Stimulated activated CD8-positive, alpha-beta memory T cell treated with anti-CD3 and anti-CD28 coated beads, Interleukin-2, amount 100 ng/mL, for 48 hours (primary cell): ENCODE data around the gene PDCD1.

Experiments
- DNase-seq, 2 donors: peaks; one replicate each; pipeline ENCODE4 v3.0.0-alpha.2; 2020; ENCODE audit warnings: low read depth in 2 of 2

PDCD1 gene

GRCh38 chr2:241895712-241896641 lies 37.3 kb upstream of the PDCD1 start:
- DNase-seq: no peak

- DNase-seq: no peak
Observed at GRCh38 chr2:241895427-241895711, 36.7 kb upstream of the PDCD1 start.

GRCh38 chr2:241894681-241895426 lies 36.2 kb upstream of the PDCD1 start:
- DNase-seq: no peak

GRCh38 chr2:241894056-241894641 lies 35.5 kb upstream of the PDCD1 start:
- DNase-seq: no peak

- DNase-seq: no peak
Observed at GRCh38 chr2:241893265-241893664, 34.6 kb upstream of the PDCD1 start.

GRCh38 chr2:241892299-241893137 lies 33.8 kb upstream of the PDCD1 start:
- DNase-seq: no peak

- no peak for DNase-seq
Observed at GRCh38 chr2:241891988-241892298, 33.2 kb upstream of the PDCD1 start.

GRCh38 chr2:241891315-241891987 lies 32.8 kb upstream of the PDCD1 start:
- no peak for DNase-seq

- no peak for DNase-seq
Observed at GRCh38 chr2:241890524-241891235, 32.0 kb upstream of the PDCD1 start.

GRCh38 chr2:241888641-241889040 lies 29.9 kb upstream of the PDCD1 start:
- DNase-seq: no peak

- no peak for DNase-seq
Observed at GRCh38 chr2:241887806-241888522, 29.3 kb upstream of the PDCD1 start.

GRCh38 chr2:241886840-241887447 lies 28.2 kb upstream of the PDCD1 start:
- DNase-seq: no peak

GRCh38 chr2:241885946-241886643 lies 27.4 kb upstream of the PDCD1 start:
- no peak for DNase-seq

GRCh38 chr2:241885291-241885945 lies 26.7 kb upstream of the PDCD1 start:
- no peak for DNase-seq

GRCh38 chr2:241884951-241885290 lies 26.2 kb upstream of the PDCD1 start:
- no peak for DNase-seq

- DNase-seq: peak; percentile 62 to 70
Observed at GRCh38 chr2:241882091-241882625, 23.5 kb upstream of the PDCD1 start.

- no peak for DNase-seq
Observed at GRCh38 chr2:241880311-241881073, 21.8 kb upstream of the PDCD1 start.

- DNase-seq: no peak
Observed at GRCh38 chr2:241879326-241879725, 20.6 kb upstream of the PDCD1 start.
